K562 (cell line): ENCODE data around the gene PEDS1. TPM values are rescaled to one million over a fixed set of nuclear protein-coding genes. Genes with fewer than 3 reads are reported as not detected.

Experiments
- ATAC-seq: fragments of 200-7000 bp; cut with Tn5 transposase; 3 replicates; pipeline ENCODE4 v1.9.1; 2020; ENCODE audit warnings: moderate library complexity
- BruUV-seq: library from RNA; stranded (reverse); fragments of 400-500 nt; replicated peaks from 2 replicates; lab custom pipeline; 2021; lab: Mats Ljungman, UMichigan
- CTCF ChIA-PET: fragments of 300-600 bp; formaldehyde crosslinking; extraction: SDS; loops from one replicate; lab custom pipeline; 2021; ENCODE audit warnings: low intra/inter-chr PET ratio; lab: Yijun Ruan, JAX
- POLR2A ChIA-PET: fragments of 300-600, 350-650 bp; sonication (Branson Sonifier 250); formaldehyde crosslinking; extraction: SDS; loops from one replicate; lab custom pipeline; 2021; ENCODE audit warnings: antibody characterized with exemption, inconsistent platforms; lab: Yijun Ruan, JAX
- DNase-seq, 4 experiments: peaks; one replicate each; pipeline versions ENCODE4 v3.0.0 to v3.0.0-alpha.2; 2011 to 2018; ENCODE audit warnings: low spot score in 3 of 4, mixed read lengths in 3 of 4; ENCODE audit errors: extremely low read depth in 1 of 4
- FAIRE-seq: peaks from 2 replicates; lab custom pipeline; 2011; peaks lifted over from hg19 to GRCh38; lab: Jason Lieb, UNC
- H2AFZ ChIP-seq: 2 replicates; pipeline ENCODE4 v1.6.0; 2011; ENCODE audit warnings: low read depth, low read length, control low read depth, inconsistent platforms
- H3K27ac ChIP-seq: fragments of 200-600 bp; 3 replicates; pipeline ENCODE4 v1.8.0; 2011; ENCODE audit warnings: low read depth, mild to moderate bottlenecking, control low read depth, inconsistent platforms, low read length, moderate library complexity, mixed read lengths; ENCODE audit errors: extremely low read depth
- H3K27me3 ChIP-seq, 2 experiments: fragments of 300-600 bp in 1 of 2; 2 replicates in 1 of 2; 3 replicates in 1 of 2; pipeline versions ENCODE4 v1.6.0 to v1.8.0; 2011; ENCODE audit warnings: inconsistent platforms in 2 of 2, low read length in 2 of 2, mild to moderate bottlenecking in 1 of 2, mixed read lengths in 1 of 2, moderate library complexity in 1 of 2; ENCODE audit not compliant: control insufficient read depth in 2 of 2, insufficient read depth in 2 of 2
- H3K36me3 ChIP-seq: fragments of 300-600 bp; 3 replicates; pipeline ENCODE4 v1.8.0; 2011; ENCODE audit warnings: mild to moderate bottlenecking, low read length, inconsistent platforms; ENCODE audit not compliant: control insufficient read depth, insufficient read depth
- H3K4me1 ChIP-seq, 2 experiments: fragments of 200-600 bp in 1 of 2; replicated peaks in 1 of 2; 2 replicates in 1 of 2; 3 replicates in 1 of 2; pipeline versions ENCODE4 v1.5.1 to v1.8.0; 2011; ENCODE audit warnings: inconsistent platforms in 2 of 2, low read length in 2 of 2, mild to moderate bottlenecking in 1 of 2, mixed read lengths in 1 of 2, moderate library complexity in 1 of 2; ENCODE audit not compliant: control insufficient read depth in 2 of 2, insufficient read depth in 2 of 2
- H3K4me2 ChIP-seq: 2 replicates; pipeline ENCODE4 v1.6.1; 2011; ENCODE audit warnings: low read length, control low read depth, inconsistent platforms, mixed read lengths; ENCODE audit not compliant: insufficient read depth
- H3K4me3 ChIP-seq: fragments of 200-600 bp; sonication (generic), shearing (Covaris generic); 2 replicates; pipeline ENCODE4 v1.5.1; 2016; ENCODE audit warnings: control low read depth, inconsistent platforms
- H3K79me2 ChIP-seq: fragments of 200-600 bp; 3 replicates; pipeline ENCODE4 v1.8.0; 2011; ENCODE audit warnings: low read length, inconsistent platforms; ENCODE audit not compliant: control insufficient read depth, insufficient read depth
- H3K9ac ChIP-seq, 2 experiments: 2 replicates each; pipeline versions ENCODE4 v1.6.0 to v1.6.1; 2011; ENCODE audit warnings: low read depth in 2 of 2, low read length in 2 of 2, control low read depth in 1 of 2, inconsistent platforms in 1 of 2, mild to moderate bottlenecking in 1 of 2, mixed read lengths in 1 of 2; ENCODE audit not compliant: insufficient read depth in 1 of 2
- H3K9me1 ChIP-seq: one replicate; pipeline ENCODE4 v1.6.0; 2011; ENCODE audit warnings: inconsistent platforms, mild to moderate bottlenecking, low read length, moderate library complexity; ENCODE audit not compliant: control insufficient read depth, insufficient read depth
- H3K9me3 ChIP-seq: replicated peaks from 2 replicates; pipeline ENCODE4 v1.5.1; 2011; ENCODE audit warnings: low read depth, low read length, inconsistent platforms; ENCODE audit not compliant: control insufficient read depth, insufficient read depth
- H4K20me1 ChIP-seq: replicated peaks from 2 replicates; pipeline ENCODE4 v1.6.1; 2011; ENCODE audit warnings: low read length, inconsistent platforms, mixed read lengths; ENCODE audit not compliant: control insufficient read depth, insufficient read depth
- DMBX1 ChIP-seq: fragments of 250-450 bp; sonication (Bioruptor Pico); IDR thresholded peaks from 2 replicates; pipeline ENCODE4 v1.8.0; 2022; ENCODE audit warnings: inconsistent platforms, mild to moderate bottlenecking, moderate library complexity, borderline replicate concordance
- ETS2 ChIP-seq: IDR thresholded peaks from 2 replicates; pipeline ENCODE4 v1.6.1; 2016; ENCODE audit warnings: borderline replicate concordance, missing genetic modification characterization, mild to moderate bottlenecking, moderate library complexity, missing compliant biosample characterization; ENCODE audit not compliant: poor library complexity, severe bottlenecking
- IFI16 ChIP-seq: fragments of 250-450 bp; sonication (Bioruptor Pico); IDR thresholded peaks from 2 replicates; pipeline ENCODE4 v2.1.2; 2022; ENCODE audit warnings: mild to moderate bottlenecking, inconsistent platforms
- KAT7 ChIP-seq: sonication (generic); formaldehyde crosslinking; IDR thresholded peaks from 2 replicates; pipeline ENCODE4 v1.8.0; 2022; ENCODE audit warnings: missing genetic modification reagents, mild to moderate bottlenecking, borderline replicate concordance
- NFIX ChIP-seq: fragments of 250-450 bp; sonication (Bioruptor Pico); IDR thresholded peaks from 2 replicates; pipeline ENCODE4 v1.4.0; 2020; ENCODE audit warnings: low read depth, mild to moderate bottlenecking, moderate library complexity
- POLR2G ChIP-seq: fragments of 200-400 bp; formaldehyde crosslinking; IDR thresholded peaks from 2 replicates; pipeline ENCODE4 v1.6.1; 2017; ENCODE audit warnings: low read depth, mild to moderate bottlenecking, antibody characterized with exemption, low read length, moderate library complexity
- RBFOX2 ChIP-seq: fragments of 200-400 bp; formaldehyde crosslinking; IDR thresholded peaks from 2 replicates; pipeline ENCODE4 v1.6.1; 2017; ENCODE audit warnings: low read depth, mild to moderate bottlenecking, low read length, moderate library complexity
- RFX5 ChIP-seq: IDR thresholded peaks from 2 replicates; pipeline ENCODE4 v1.6.1; 2011; ENCODE audit warnings: low read depth, mild to moderate bottlenecking, improper control_type of control experiment, low read length
- SPI1 ChIP-seq: IDR thresholded peaks from 2 replicates; pipeline ENCODE4 v1.6.1; 2011; ENCODE audit warnings: low read depth, low read length, control low read depth, borderline replicate concordance
- SREBF2 ChIP-seq: sonication (generic); formaldehyde crosslinking; IDR thresholded peaks from 2 replicates; pipeline ENCODE4 v1.4.0; 2020; ENCODE audit warnings: mild to moderate bottlenecking, missing genetic modification reagents
- YY1 ChIP-seq, 3 experiments: IDR thresholded peaks; 2 replicates each; pipeline ENCODE4 v1.6.1; 2011; ENCODE audit warnings: low read length in 2 of 3, mild to moderate bottlenecking in 2 of 3, moderate library complexity in 2 of 3, borderline replicate concordance in 1 of 3, control low read depth in 1 of 3, low read depth in 1 of 3; ENCODE audit not compliant: insufficient read depth in 3 of 3, insufficient replicate concordance in 2 of 3, control insufficient read depth in 1 of 3, insufficient read length in 1 of 3; ENCODE audit errors: extremely low read depth in 1 of 3
- ZC3H11A ChIP-seq: IDR thresholded peaks from 2 replicates; pipeline ENCODE4 v1.6.1; 2012; ENCODE audit warnings: low read depth, low read length, improper control_type of control experiment
- WGBS: fragments of 100-300 bp; shearing (Covaris generic); methylation state at CpG from one replicate; pipeline ENCODE4 v1.1.6; 2016; ENCODE audit warnings: low coverage, mixed read lengths; ENCODE audit not compliant: insufficient coverage; ENCODE audit errors: missing lambda C conversion rate; 5-methylcytosine and 5-hydroxymethylcytosine counted together
- in situ Hi-C: fragments of 300-500 bp; cut with MboI; formaldehyde crosslinking; loops from 4 replicates; pipeline ENCODE4 v1.15.0; 2018; ENCODE audit warnings: inconsistent platforms, mixed read lengths
- intact Hi-C: fragments of 100-400 bp; cut with micrococcal nuclease; formaldehyde crosslinking; loops from 2 replicates; pipeline ENCODE4 v1.14.2; 2022
- polyA plus RNA-seq, 8 experiments: library from polyadenylated mRNA; depleted of rRNA in 4 of 8; stranded (reverse) in 5 of 8; unstranded in 3 of 8; fragments of >200 nt; fragmentation: Nextera tagmentation in 2 of 8; fragmentation: Illumina TruSeq in 1 of 8; extraction: Ambion mirVana in 2 of 8; extraction: Trizol in 1 of 8; gene quantifications; 2 replicates each; pipeline versions ENCODE4 v1.2.1 to v1.2.3, GENCODE V29; 2011 to 2014; ENCODE audit warnings: inconsistent platforms in 1 of 8, missing spikeins in 1 of 8
- total RNA-seq, 7 experiments: library from RNA; depleted of rRNA in 6 of 7; stranded (reverse); fragments of >200 nt in 6 of 7; fragmentation: Illumina TruSeq in 2 of 7; extraction: Trizol in 2 of 7; gene quantifications; 2 replicates each; pipeline versions ENCODE4 v1.2.1 to v1.2.3, GENCODE V29; 2011 to 2021; ENCODE audit warnings: low replicate concordance in 1 of 7
- TF ChIP-seq, protein P1 (sequence below): fragments of 250-450 bp; sonication (Bioruptor Pico); IDR thresholded peaks from 2 replicates; pipeline ENCODE4 v1.8.0; 2022; ENCODE audit warnings: moderate library complexity, mild to moderate bottlenecking, inconsistent platforms
- TF ChIP-seq, protein P2 (sequence below): fragments of 150-350 bp; conservative IDR thresholded peaks from 2 replicates; pipeline ENCODE4 v1.6.1; 2014; ENCODE audit warnings: low read length

PEDS1 gene
- total and polyA plus RNA-seq, 9 of the 15 experiments (the other 6 are each of a cell fraction or from before 2014, with no cell fraction given): 2.9 to 38.5 (median 24.2) TPM

DNA sequence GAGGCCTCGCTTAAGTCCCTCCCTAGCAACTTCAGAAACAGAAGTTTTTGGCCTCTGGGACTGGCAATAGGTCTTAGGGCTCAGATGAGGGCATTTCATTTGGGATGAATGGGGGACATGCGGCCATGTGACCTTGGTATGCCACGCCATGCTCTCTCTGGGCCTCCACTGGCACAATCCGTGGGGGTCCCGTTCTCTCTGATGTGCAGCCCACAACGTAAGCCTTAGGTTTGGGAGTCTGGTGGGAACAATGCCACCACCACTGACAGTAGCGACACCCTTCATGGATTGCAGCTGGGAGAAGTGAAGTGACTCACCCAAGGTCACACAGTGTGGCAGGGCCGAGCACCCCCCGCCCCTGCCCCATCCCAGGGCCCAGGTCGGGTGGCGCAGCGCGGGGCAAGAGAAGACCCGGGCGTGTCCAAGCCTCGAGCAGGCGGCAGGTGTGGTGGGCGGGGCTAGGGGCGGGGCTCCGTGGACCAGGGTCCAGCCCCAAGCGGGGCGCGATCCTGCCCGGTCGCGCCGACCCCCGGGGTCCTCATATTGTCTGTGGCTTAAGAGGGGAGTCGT, 36.2 kb upstream of the PEDS1 start (continued):
- TF ChIP-seq, protein P1, sequence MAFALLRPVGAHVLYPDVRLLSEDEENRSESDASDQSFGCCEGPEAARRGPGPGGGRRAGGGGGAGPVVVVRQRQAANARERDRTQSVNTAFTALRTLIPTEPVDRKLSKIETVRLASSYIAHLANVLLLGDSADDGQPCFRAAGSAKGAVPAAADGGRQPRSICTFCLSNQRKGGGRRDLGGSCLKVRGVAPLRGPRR (CRISPR knock-in tag): no peak

DNA sequence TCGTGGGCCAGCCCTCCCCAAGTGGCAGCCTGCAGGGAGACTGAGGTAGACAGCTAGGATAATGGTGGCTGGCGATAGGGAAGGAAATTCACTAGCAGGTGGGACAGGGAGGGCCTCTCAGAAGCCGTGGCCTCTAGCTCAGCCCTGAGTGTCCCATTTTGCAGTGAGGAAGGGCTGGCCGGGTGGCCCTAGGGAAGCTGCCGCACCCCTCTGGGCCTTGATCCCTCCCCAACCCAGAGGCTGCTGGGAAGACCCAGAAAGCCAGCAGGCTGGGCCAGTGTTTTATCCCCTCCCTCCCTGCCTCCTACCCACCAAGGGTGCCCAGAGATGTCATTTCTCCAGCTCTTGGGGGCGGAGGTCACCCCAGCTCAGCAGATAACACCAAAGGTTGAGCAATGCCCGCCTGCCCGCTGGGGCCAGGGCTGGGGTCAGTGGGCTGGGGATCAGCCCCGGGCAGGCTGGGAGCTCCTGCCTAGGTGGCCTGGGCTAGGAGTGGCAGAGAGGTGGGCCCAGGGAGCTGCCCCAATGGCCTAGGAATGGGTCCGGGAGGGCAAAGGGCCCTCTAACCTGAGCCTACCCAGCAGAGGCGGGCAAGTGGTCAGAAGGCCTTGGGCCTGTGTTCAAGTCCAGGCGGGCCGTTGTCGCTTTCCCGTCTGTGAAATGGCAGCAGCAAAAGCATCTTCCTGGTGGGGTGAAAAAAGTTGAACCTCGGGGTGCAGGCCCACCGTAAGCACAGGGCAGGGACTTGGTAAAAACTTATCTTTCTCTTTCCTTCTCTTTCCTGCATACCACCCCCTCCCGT, 35.6 kb upstream of the PEDS1 start:
- H3K36me3 ChIP-seq: peaks cover 10% of the 10 kb centered on the region; the same call in 2 of the 3 replicates
- FAIRE-seq (no peak), ATAC-seq (no peak), DNase-seq (no peak)
- H4K20me1 ChIP-seq: peaks cover 10% of the 10 kb centered on the region; the same call in 1 of the 2 replicates
- peak overlapping the region in 1 of 2 experiments; percentile 75; a peak in 1 of 4 replicates for H3K9ac ChIP-seq
- H3K27me3 ChIP-seq: no peaks in the 10 kb centered on the region
- no peak overlapping the region for H3K4me2 ChIP-seq
- no peaks in the 10 kb centered on the region for H3K9me3 ChIP-seq
- H2AFZ ChIP-seq: no peak overlapping the region
- H3K4me1 ChIP-seq: peaks cover 29 to 57% of the 10 kb centered on the region in 2 experiments
- intact Hi-C loops: loop anchor here (5.0 to 10.0 kb wide), 2 partner anchors 383 to 606 kb away; partner anchors contain the start of gene BCAS4
- peaks cover 3% of the 10 kb centered on the region for H3K9me1 ChIP-seq
- peaks cover 30% of the 10 kb centered on the region for H3K79me2 ChIP-seq
- 73% methylated on average over 16 of the region's 18 CpGs for WGBS
- in situ Hi-C loops: loop anchor here (5.0 kb wide), 2 partner anchors 273 to 388 kb away; no protein-coding TSS in a partner anchor
- ChIA-PET CTCF (interaction anchor here (0.7 to 2.6 kb wide), 3 partner anchors 271 to 391 kb away, joined by 3 to 21 read pairs (median 9); no protein-coding TSS in a partner anchor), POLR2A (interaction anchor here (0.6 to 2.3 kb wide), 10 partner anchors 8 to 372 kb away, joined by 3 to 6 read pairs (median 4); no protein-coding TSS in a partner anchor)
- TSS peak; percentile 47 for BruUV-seq
- no peak overlapping the region; the same call in 2 of the 3 replicates for H3K27ac ChIP-seq
- no peak overlapping the region for H3K4me3 ChIP-seq
- no peak for TF ChIP-seq DMBX1 (CRISPR knock-in tag)
- no peak for TF ChIP-seq YY1 (IDR thresholded peaks at IDR 0.05; ENCODE audit: borderline replicate concordance in 1 of 3, control insufficient read depth in 1 of 3, extremely low read depth in 1 of 3, insufficient read depth in 3 of 3, insufficient read length in 1 of 3, insufficient replicate concordance in 2 of 3, low read depth in 1 of 3, low read length in 2 of 3)
- no peak for TF ChIP-seq SPI1
- TF ChIP-seq, protein P2, sequence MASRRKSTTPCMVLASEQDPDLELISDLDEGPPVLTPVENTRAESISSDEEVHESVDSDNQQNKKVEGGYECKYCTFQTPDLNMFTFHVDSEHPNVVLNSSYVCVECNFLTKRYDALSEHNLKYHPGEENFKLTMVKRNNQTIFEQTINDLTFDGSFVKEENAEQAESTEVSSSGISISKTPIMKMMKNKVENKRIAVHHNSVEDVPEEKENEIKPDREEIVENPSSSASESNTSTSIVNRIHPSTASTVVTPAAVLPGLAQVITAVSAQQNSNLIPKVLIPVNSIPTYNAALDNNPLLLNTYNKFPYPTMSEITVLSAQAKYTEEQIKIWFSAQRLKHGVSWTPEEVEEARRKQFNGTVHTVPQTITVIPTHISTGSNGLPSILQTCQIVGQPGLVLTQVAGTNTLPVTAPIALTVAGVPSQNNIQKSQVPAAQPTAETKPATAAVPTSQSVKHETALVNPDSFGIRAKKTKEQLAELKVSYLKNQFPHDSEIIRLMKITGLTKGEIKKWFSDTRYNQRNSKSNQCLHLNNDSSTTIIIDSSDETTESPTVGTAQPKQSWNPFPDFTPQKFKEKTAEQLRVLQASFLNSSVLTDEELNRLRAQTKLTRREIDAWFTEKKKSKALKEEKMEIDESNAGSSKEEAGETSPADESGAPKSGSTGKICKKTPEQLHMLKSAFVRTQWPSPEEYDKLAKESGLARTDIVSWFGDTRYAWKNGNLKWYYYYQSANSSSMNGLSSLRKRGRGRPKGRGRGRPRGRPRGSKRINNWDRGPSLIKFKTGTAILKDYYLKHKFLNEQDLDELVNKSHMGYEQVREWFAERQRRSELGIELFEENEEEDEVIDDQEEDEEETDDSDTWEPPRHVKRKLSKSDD: no peak
- TF ChIP-seq POLR2G: peak; percentile 64
- TF ChIP-seq IFI16 (CRISPR knock-in tag): no peak
- TF ChIP-seq KAT7 (CRISPR knock-in tag): no peak
- TF ChIP-seq NFIX (CRISPR knock-in tag): no peak
- TF ChIP-seq RFX5: no peak
- no peak for TF ChIP-seq ZC3H11A
- TF ChIP-seq SREBF2 (CRISPR knock-in tag): 0 out of 2 replicates have a peak, but pooled peaks have one; percentile 83
- TF ChIP-seq ETS2 (tag): no peak
- TF ChIP-seq RBFOX2: peak; percentile 40
